WERI-Rb-1 (cell line): ENCODE measurements around the gene ZCCHC14.

ENCODE experiments used
- DNase-seq: peaks from one replicate; pipeline ENCODE4 v3.0.0-alpha.2; 2020
- H3K27ac ChIP-seq: fragments of 250-450 bp; sonication (Bioruptor Pico); 2 replicates; pipeline ENCODE4 v1.5.1; 2020; ENCODE audit warnings: mild to moderate bottlenecking, moderate library complexity
- H3K27me3 ChIP-seq: fragments of 250-450 bp; sonication (Bioruptor Pico); 2 replicates; pipeline ENCODE4 v1.5.1; 2021; ENCODE audit warnings: mild to moderate bottlenecking, low read depth, moderate library complexity; ENCODE audit not compliant: insufficient read depth, severe bottlenecking
- H3K36me3 ChIP-seq: fragments of 250-450 bp; sonication (Bioruptor Pico); 2 replicates; pipeline ENCODE4 v1.5.1; 2020; ENCODE audit warnings: mild to moderate bottlenecking, moderate library complexity
- H3K4me3 ChIP-seq: 2 replicates; pipeline ENCODE4 v1.5.1; 2011; ENCODE audit warnings: low read depth, mild to moderate bottlenecking, control low read depth, low read length
- H3K9me3 ChIP-seq: fragments of 250-450 bp; sonication (Bioruptor Pico); 2 replicates; pipeline ENCODE4 v1.5.1; 2021; ENCODE audit warnings: mild to moderate bottlenecking, moderate library complexity; ENCODE audit not compliant: severe bottlenecking
- CTCF ChIP-seq: IDR thresholded peaks from 2 replicates; pipeline ENCODE4 v1.5.1; 2011; ENCODE audit warnings: low read depth, mild to moderate bottlenecking, control low read depth, inconsistent platforms, low read length

The ZCCHC14 gene

GRCh38 chr16:87358250-87358649 lies 134.6 kb downstream of the ZCCHC14 start:
- no peaks in the 10 kb centered on the region for H3K27me3 ChIP-seq
- no peak for DNase-seq
- no peak overlapping the region for H3K4me3 ChIP-seq
- peaks cover 31% of the 10 kb centered on the region for H3K36me3 ChIP-seq
- no peak for TF ChIP-seq CTCF
- H3K27ac ChIP-seq: peak overlapping the region; percentile 86
- H3K9me3 ChIP-seq: no peaks in the 10 kb centered on the region

GRCh38 chr16:87356491-87356853 lies 136.4 kb downstream of the ZCCHC14 start:
- no peak for TF ChIP-seq CTCF
- Histone ChIP-seq H3K4me3 (no peak overlapping the region), H3K27me3 (no peaks in the 10 kb centered on the region), H3K27ac (peak overlapping the region; percentile 20; the same call in 1 of the 2 replicates), H3K36me3 (peaks cover 23% of the 10 kb centered on the region), H3K9me3 (no peaks in the 10 kb centered on the region)
- DNase-seq: no peak
